Duodenal mucosa (tissue), 2 donors: ENCODE measurements around the gene PATJ.

Source experiments
- H3K27ac ChIP-seq: one replicate; pipeline ENCODE4 v1.7.0; 2013; ENCODE audit warnings: low read depth, low read length
- H3K27me3 ChIP-seq, 2 donors: one replicate each; pipeline ENCODE4 v1.7.0; 2013; ENCODE audit warnings: low read length in 2 of 2, control low read depth in 1 of 2; ENCODE audit not compliant: insufficient read depth in 2 of 2, control insufficient read depth in 1 of 2
- H3K36me3 ChIP-seq, 2 donors: one replicate each; pipeline ENCODE4 v1.7.0; 2013; ENCODE audit warnings: low read length in 2 of 2, control low read depth in 1 of 2; ENCODE audit not compliant: insufficient read depth in 2 of 2, control insufficient read depth in 1 of 2
- H3K4me1 ChIP-seq, 2 donors: one replicate each; pipeline ENCODE4 v1.7.0; 2013; ENCODE audit warnings: low read length in 2 of 2, control low read depth in 1 of 2; ENCODE audit not compliant: insufficient read depth in 2 of 2, control insufficient read depth in 1 of 2
- H3K4me3 ChIP-seq, 2 donors: one replicate each; pipeline ENCODE4 v1.7.0; 2013; ENCODE audit warnings: low read length in 2 of 2, low read depth in 1 of 2
- H3K9ac ChIP-seq, 2 donors: one replicate each; pipeline ENCODE4 v1.7.0; 2013; ENCODE audit warnings: low read length in 2 of 2, low read depth in 1 of 2
- H3K9me3 ChIP-seq, 2 donors: one replicate each; pipeline ENCODE4 v1.7.0; 2013; ENCODE audit warnings: low read length in 2 of 2, control low read depth in 1 of 2; ENCODE audit not compliant: control insufficient read depth in 1 of 2

Gene PATJ

DNA sequence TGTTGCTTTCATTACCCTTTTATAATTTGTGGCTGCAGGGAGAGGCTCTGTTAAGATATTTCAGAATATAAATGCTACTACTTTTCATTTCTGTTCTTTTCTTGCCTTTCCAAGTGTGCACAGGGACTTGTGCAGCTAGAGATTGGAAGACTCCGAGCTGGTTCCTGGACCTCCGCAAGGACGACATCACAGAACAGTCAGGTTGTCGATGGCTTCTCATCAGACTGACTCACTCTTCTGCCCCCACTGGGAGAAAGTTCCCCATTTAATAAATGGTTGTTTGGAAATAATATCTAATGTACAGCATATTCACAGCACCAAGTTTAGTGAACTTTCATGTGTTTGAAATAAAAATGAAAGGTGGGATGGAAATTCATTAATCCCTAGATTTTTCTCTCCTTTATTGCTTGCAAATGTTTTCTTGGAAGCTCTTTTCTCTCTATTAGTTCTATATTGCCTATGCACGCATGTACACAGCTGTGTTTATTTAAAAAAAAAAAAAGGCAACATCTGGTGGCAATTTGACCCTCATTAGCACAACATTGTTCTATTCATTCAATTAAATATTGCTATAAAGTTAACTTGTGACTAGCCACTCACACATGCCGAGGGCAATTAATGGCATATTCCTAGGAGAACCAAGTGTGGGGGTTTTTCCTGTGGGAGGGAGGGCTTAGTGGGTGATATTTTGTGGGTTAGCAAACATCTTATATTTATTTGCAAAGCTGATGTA lies 374.9 kb downstream of the PATJ start:
- Histone ChIP-seq H3K9me3 (no peaks in the 10 kb centered on the region), H3K36me3 (peaks cover 8 to 9% of the 10 kb centered on the region in 2 donors), H3K4me3 (no peak overlapping the region), H3K4me1 (no peaks in the 10 kb centered on the region), H3K9ac (no peak overlapping the region), H3K27me3 (no peaks in the 10 kb centered on the region), H3K27ac (no peak overlapping the region)

GRCh38 chr1:62126579-62127290 lies 384.5 kb downstream of the PATJ start:
- Histone ChIP-seq H3K4me1 (no peaks in the 10 kb centered on the region), H3K27me3 (no peaks in the 10 kb centered on the region), H3K27ac (no peak overlapping the region), H3K9ac (no peak overlapping the region), H3K4me3 (no peak overlapping the region), H3K9me3 (no peaks in the 10 kb centered on the region), H3K36me3 (peaks cover 8% of the 10 kb centered on the region in 2 donors)

GRCh38 chr1:62128745-62129144 lies 386.5 kb downstream of the PATJ start:
- Histone ChIP-seq H3K9me3 (no peaks in the 10 kb centered on the region), H3K9ac (no peak overlapping the region), H3K36me3 (peaks cover 8% of the 10 kb centered on the region in 2 donors)

DNA sequence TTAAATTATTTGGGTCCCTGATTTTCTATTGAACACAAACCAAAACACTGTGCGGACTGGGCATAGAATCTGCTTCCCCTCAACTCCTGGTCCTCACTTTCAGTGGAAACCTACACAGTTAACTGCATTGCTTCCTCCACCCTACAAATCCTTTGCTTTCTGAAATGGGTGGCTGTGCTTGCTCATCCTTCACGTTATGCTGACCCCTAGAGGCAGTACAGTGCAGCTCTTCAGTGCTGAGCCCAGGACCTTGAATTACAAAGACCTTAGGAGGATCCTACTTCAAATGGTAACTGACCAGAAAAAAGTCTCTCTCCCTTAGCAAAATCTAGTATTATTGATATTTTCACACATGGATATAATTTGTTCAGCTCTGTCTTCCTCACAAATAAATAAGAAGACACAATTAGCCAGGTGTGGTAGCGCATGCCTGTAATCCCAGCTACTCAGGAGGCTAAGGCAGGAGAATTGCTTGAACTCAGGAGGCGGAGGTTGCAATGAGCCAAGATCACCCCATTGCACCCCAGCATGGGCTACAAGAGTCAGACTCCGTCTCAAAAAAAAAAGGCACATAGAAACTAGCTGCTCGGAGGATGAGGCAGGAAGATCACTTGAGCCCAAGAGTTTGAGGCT lies 388.9 kb downstream of the PATJ start:
- Histone ChIP-seq H3K4me1 (no peaks in the 10 kb centered on the region), H3K27me3 (no peaks in the 10 kb centered on the region), H3K9me3 (no peaks in the 10 kb centered on the region), H3K9ac (no peak overlapping the region), H3K4me3 (no peak overlapping the region), H3K27ac (no peak overlapping the region), H3K36me3 (peaks cover 6 to 8% of the 10 kb centered on the region in 2 donors)

More at GRCh38 chr1:62128745-62129144, 386.5 kb downstream of the PATJ start:
- no peaks in the 10 kb centered on the region for H3K4me1 ChIP-seq
- no peak overlapping the region for H3K4me3 ChIP-seq
- H3K27me3 ChIP-seq, result no peaks in the 10 kb centered on the region
- H3K27ac ChIP-seq, result no peak overlapping the region

DNA sequence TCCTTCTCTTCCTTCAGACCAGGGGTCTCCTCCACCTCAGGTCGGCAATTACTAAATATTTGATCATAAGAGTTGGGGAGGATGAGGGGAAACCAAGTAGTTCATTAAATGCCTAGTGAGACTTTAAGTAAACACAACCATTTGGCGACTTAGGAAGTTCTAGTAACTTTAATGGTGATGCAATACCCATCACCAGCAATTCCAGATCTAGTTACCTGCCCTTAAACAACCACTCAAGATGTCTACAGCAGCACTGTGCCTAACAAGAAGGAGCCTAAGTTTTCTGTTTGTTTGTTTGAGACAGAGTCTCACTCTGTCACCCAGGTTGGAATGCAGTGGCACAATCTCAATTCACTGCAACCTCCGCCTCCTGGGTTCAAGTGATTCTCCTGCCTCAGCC lies 395.7 kb downstream of the PATJ start:
- Histone ChIP-seq H3K4me3 (no peak overlapping the region), H3K27ac (no peak overlapping the region), H3K9ac (no peak overlapping the region), H3K4me1 (no peaks in the 10 kb centered on the region), H3K36me3 (no peaks in the 10 kb centered on the region), H3K9me3 (no peaks in the 10 kb centered on the region), H3K27me3 (no peaks in the 10 kb centered on the region)

DNA sequence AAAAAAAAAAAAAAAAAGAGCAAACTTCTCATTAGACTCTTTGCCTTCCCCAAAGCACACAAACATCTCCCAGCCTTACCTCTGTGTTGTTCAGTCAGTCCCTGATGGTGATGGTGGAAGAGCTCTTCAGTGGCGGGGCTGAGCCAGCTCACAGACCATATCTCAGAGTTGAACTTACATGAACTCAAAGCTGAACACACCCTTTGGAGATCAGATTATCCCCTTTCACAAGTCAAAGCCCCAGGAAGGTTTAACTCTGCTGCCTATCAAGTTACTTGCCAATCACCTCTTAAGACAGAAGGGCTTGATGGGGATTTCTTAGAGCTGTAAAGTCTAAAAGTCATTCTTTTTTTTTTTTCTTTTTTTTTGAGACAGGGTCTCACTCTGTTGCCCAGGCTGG lies 397.1 kb downstream of the PATJ start:
- Histone ChIP-seq H3K9ac (no peak overlapping the region), H3K9me3 (no peaks in the 10 kb centered on the region), H3K27ac (no peak overlapping the region), H3K27me3 (no peaks in the 10 kb centered on the region), H3K4me1 (no peaks in the 10 kb centered on the region), H3K4me3 (no peak overlapping the region), H3K36me3 (no peaks in the 10 kb centered on the region)

GRCh38 chr1:62140666-62141065 lies 398.4 kb downstream of the PATJ start:
- Histone ChIP-seq H3K36me3 (no peaks in the 10 kb centered on the region), H3K4me1 (no peaks in the 10 kb centered on the region), H3K9ac (no peak overlapping the region), H3K27ac (no peak overlapping the region), H3K9me3 (no peaks in the 10 kb centered on the region), H3K27me3 (no peaks in the 10 kb centered on the region), H3K4me3 (no peak overlapping the region)

DNA sequence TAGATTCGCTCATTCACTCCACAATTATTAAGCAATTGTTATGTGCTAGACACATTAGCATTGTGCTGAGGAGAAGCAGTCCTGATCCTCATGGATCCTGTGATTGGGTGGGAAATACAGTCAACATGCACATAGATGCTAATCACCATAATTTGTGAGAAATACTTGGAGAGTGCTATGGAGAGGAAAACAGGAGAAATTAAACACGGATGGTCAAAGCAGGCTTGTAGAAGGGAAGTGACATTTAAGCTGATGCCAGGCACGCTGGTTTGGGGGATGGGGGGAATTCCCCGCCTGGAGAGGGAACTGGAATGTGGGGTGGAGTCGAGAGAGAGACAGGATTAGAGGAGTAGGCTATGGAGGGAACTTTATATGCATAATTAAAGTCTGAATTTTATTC lies 400.2 kb downstream of the PATJ start:
- no peaks in the 10 kb centered on the region for H3K36me3 ChIP-seq
- H3K9ac ChIP-seq, result no peak overlapping the region
- no peaks in the 10 kb centered on the region for H3K4me1 ChIP-seq
- H3K4me3 ChIP-seq, result no peak overlapping the region
- no peak overlapping the region for H3K27ac ChIP-seq
- no peaks in the 10 kb centered on the region for H3K9me3 ChIP-seq
- H3K27me3 ChIP-seq, result no peaks in the 10 kb centered on the region

DNA sequence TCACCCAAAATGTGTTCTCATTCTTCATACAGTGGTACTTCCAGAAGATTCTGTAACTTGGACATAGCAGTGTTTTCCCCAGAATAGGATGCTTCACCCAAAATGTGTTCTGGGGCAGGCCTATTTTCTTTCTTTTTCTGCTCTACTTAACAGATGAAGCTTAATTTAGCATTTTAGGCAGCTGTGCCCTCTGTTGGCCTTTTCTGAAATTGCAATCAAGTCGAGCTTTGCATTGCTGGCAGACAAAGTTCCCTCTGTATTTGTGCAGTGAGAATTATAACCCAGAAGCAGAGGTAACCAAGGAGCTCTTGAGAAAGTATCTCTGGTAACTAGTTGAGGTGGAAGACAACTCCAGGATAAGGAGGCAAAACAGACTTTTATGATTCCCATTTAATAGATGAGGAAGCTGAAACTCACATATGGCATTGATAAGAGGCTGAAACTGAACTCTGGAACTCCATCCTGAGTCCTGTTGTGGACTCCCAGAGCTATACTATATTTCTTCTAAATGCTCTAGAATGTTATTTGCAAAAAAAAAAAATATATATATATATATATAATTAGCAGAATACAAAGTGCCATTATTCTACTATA lies 402.1 kb downstream of the PATJ start:
- no peaks in the 10 kb centered on the region for H3K4me1 ChIP-seq
- H3K9me3 ChIP-seq, result no peaks in the 10 kb centered on the region
- no peak overlapping the region for H3K9ac ChIP-seq
- no peak overlapping the region for H3K4me3 ChIP-seq
- no peaks in the 10 kb centered on the region for H3K27me3 ChIP-seq
- H3K27ac ChIP-seq, result no peak overlapping the region
- peaks cover 0 to 11% of the 10 kb centered on the region in 2 donors for H3K36me3 ChIP-seq

DNA sequence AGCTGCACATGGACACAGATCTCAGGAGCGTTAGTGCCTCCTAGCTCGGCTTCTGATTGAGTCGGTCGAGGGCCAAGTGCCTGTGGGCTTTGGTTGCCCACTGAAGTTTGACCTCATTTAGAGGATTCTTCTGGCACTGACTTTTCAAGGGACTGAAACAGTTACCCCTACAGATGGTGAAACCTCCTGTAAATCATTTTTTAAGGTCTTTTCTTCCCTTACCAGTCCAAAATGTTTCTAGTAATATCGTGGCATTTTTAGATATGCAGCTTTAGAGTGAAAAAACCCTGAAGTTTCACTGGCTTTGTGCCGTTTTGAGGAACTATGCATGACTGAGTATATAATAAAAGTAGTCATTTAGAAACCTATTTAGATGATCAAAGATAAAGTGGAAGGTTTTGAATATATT lies 417.7 kb downstream of the PATJ start:
- H3K27ac ChIP-seq, result no peak overlapping the region

More for the DNA sequence above, 417.7 kb downstream of the PATJ start:
- peaks cover 0 to 6% of the 10 kb centered on the region in 2 donors for H3K36me3 ChIP-seq
- H3K9me3 ChIP-seq, result no peaks in the 10 kb centered on the region
- no peak overlapping the region for H3K9ac ChIP-seq
- H3K4me1 ChIP-seq, result no peaks in the 10 kb centered on the region
- H3K27me3 ChIP-seq, result no peaks in the 10 kb centered on the region
- no peak overlapping the region for H3K4me3 ChIP-seq
